ENCODE data around the gene PSMG1.
A peak's percentile ranks its signal among the peaks of the same experiment; 100 is the strongest.

The PSMG1 gene

DNA sequence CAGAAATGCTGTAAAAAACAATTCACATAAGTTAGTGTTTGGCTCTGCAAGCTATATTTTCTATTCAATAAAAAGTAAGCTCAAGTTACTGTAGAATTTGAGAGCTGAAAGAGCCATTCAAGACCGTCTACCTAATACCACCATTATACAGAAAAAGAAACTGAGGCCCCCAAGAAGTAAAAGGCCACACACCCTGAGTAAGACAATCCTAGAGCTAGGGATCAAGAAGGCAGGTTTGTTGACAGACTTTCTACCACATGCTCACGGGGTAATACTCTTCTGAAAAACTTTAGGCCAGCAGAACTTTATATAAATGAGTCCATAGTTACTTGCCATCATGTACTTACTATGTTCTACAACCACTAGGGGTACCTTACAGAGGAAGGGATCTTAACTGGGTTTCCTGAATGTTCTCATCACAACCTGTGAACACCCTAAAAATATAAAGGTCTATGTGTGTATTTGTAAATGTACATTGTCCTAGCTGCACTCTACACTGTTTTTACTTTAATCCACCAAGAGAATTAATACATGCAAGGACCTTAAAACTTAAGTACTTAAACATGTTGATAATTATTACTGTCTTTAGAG, 2.7 kb downstream of the PSMG1 start:
- Mint-ChIP-seq H3K9me3 (peaks cover 4% of the 10 kb centered on the region), H3K4me1 (peaks cover 36% of the 10 kb centered on the region), H3K36me3 (ENCODE audit: low read depth) (peaks cover 42% of the 10 kb centered on the region), H3K27ac (no peak overlapping the region), H3K4me3 (no peak overlapping the region), H3K27me3 (ENCODE audit: low read depth, poor library complexity) (no peaks in the 10 kb centered on the region)
- DNase-seq = no peak
- TF ChIP-seq CTCF (IDR thresholded peaks at IDR 0.05) = no peak

DNA sequence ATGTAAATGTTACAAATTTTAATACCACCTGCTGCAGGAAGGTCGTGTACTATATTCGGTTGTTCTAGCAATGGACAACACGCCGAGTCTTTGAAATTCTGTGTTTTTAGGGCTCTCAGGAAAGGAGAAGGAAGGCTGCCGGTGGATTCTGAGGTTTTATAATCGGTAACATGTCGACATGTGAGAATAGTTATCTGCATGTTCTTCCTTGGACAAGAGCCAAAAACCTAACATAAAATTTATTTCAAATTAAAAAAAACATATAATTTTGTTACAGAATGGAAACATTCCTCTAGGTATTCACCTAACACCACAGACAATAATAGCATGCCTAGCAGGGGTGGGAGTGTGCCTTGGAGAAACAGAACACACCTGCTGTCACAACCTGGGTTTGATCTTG, 4.8 kb downstream of the PSMG1 start:
- no peak for TF ChIP-seq CTCF (IDR thresholded peaks at IDR 0.05)
- Mint-ChIP-seq H3K27me3 (ENCODE audit: low read depth, poor library complexity) (no peaks in the 10 kb centered on the region), H3K36me3 (ENCODE audit: low read depth) (peaks cover 59% of the 10 kb centered on the region), H3K9me3 (peaks cover 4% of the 10 kb centered on the region), H3K4me1 (peaks cover 19% of the 10 kb centered on the region), H3K27ac (no peak overlapping the region), H3K4me3 (no peak overlapping the region)
- DNase-seq = no peak

DNA sequence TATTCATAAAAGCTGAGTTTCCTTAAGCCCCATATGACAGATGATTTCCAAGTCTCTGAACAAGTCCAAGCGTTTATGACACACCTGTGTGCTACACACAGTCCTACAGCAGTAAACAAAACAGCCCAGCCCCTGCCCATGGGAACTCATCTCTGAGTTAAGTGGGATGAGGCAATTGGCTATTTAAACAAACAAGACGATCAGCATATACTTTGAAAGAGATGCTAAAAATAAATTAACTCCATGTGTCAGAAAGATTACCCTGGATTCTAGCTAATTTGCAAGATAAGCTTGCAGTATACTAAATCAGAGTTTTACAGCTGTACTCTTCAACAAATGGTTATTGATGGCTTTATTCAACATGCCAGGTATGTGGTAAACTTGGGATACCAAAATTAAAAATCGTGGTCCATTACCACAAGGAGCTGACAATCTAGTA, 7.0 kb downstream of the PSMG1 start:
- DNase-seq = no peak
- no peak for TF ChIP-seq CTCF (IDR thresholded peaks at IDR 0.05)
- Mint-ChIP-seq H3K9me3 (peaks cover 4% of the 10 kb centered on the region), H3K36me3 (ENCODE audit: low read depth) (peaks cover 78% of the 10 kb centered on the region), H3K4me1 (peaks cover 6% of the 10 kb centered on the region), H3K27me3 (ENCODE audit: low read depth, poor library complexity) (no peaks in the 10 kb centered on the region), H3K4me3 (no peak overlapping the region), H3K27ac (peak overlapping the region; percentile 21)

GRCh38 chr21:39175665-39176064, 7.6 kb downstream of the PSMG1 start:
- Mint-ChIP-seq H3K9me3 (peaks cover 4% of the 10 kb centered on the region), H3K27ac (peak overlapping the region; percentile 3), H3K4me3 (no peak overlapping the region), H3K27me3 (ENCODE audit: low read depth, poor library complexity) (no peaks in the 10 kb centered on the region), H3K36me3 (ENCODE audit: low read depth) (peaks cover 80% of the 10 kb centered on the region), H3K4me1 (peaks cover 6% of the 10 kb centered on the region)
- TF ChIP-seq CTCF (IDR thresholded peaks at IDR 0.05) = no peak
- DNase-seq = no peak

DNA sequence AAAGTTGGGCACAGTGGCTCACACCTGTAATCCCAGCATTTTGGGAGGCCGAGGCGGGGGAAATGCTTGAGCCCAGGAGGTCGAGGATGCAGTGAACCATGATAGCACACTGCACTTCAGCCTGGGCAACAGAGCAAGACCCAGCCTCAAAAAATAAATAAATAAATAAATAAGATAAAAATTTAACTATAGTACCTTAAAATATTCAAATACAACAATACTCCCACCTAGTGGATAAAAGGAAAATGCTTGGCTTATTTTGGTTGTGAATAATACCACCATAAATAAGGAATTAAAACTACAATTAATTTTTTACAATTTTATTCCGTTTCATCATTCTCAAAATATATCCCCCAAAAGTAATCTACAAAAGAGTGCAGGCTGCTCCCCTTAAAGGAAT, 8.1 kb downstream of the PSMG1 start:
- H3K4me3 Mint-ChIP-seq = no peak overlapping the region
- H3K36me3 Mint-ChIP-seq (ENCODE audit: low read depth) = peaks cover 80% of the 10 kb centered on the region
- H3K27me3 Mint-ChIP-seq (ENCODE audit: low read depth, poor library complexity) = no peaks in the 10 kb centered on the region
- no peak overlapping the region for H3K27ac Mint-ChIP-seq
- TF ChIP-seq CTCF (IDR thresholded peaks at IDR 0.05) = peak; percentile 48
- DNase-seq = no peak
- H3K9me3 Mint-ChIP-seq = peaks cover 4% of the 10 kb centered on the region
- H3K4me1 Mint-ChIP-seq = peaks cover 6% of the 10 kb centered on the region

Measured in nephron progenitor cell (in vitro differentiated cells).